ENCODE results near the gene LTA4H.
"Not testable (repeated sequence)": the region's sequence is repeated elsewhere in the genome, so short reads cannot be mapped to it uniquely, and the experiment has no call there.

LTA4H gene

GRCh38 chr12:96070670-96071279, 35.4 kb upstream of the LTA4H start:
- Histone ChIP-seq H3K9me3 (ENCODE audit: control insufficient read depth in 5 of 5, low read length in 5 of 5) (peaks cover 0 to 2% (median 0%) of the 10 kb centered on the region in 5 donors), H3K36me3 (ENCODE audit: control insufficient read depth in 5 of 5, insufficient read depth in 5 of 5, low read length in 5 of 5) (no peaks in the 10 kb centered on the region), H3K4me1 (ENCODE audit: control insufficient read depth in 5 of 5, insufficient read depth in 5 of 5, low read length in 5 of 5) (peaks cover 0 to 19% (median 2%) of the 10 kb centered on the region in 5 donors), H3K27ac (ENCODE audit: low read depth, low read length) (no peak overlapping the region), H3K4me3 (ENCODE audit: low read depth in 1 of 5, low read length in 5 of 5) (no peak overlapping the region), H3K27me3 (ENCODE audit: control insufficient read depth in 5 of 5, insufficient read depth in 4 of 5, low read length in 5 of 5) (peaks cover 0 to 4% (median 0%) of the 10 kb centered on the region in 5 donors), H3K9ac (ENCODE audit: low read length in 5 of 5) (no peak overlapping the region)

DNA sequence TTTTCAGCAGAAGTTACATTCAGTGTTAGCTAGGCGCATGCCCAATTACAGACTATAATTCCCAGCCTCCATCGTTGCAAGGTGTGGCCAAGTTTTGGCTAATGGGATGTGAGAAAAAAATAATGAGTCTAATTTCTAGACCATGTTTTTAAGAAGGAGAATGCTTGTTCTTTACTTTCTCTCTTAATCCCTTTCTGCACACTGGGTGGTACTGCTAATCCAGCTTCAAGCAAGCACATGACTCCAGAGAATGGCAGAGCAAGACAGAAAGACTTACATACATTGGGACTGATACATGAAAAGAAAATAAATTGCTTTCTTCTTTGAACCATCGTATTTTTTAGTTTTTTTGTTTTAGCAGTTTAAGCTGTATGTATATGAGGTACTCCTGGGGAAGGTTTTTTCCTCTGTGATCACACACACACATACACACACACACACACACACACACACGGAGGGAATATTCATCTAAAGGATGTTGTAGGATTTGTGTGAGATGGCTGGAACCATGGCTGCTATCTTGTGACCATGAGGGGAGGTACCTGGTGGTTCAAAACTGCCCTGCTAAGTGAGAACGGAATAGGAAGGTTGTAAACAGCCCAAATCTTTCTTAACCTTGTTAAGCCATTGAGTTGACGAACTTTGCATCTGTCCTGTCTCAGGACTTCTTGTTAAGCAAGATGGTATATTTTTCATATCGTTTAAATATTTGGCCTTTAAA, 34.3 kb upstream of the LTA4H start:
- peaks cover 0 to 22% (median 2%) of the 10 kb centered on the region in 5 donors for H3K4me1 ChIP-seq (ENCODE audit: control insufficient read depth in 5 of 5, insufficient read depth in 5 of 5, low read length in 5 of 5)
- no peaks in the 10 kb centered on the region for H3K36me3 ChIP-seq (ENCODE audit: control insufficient read depth in 5 of 5, insufficient read depth in 5 of 5, low read length in 5 of 5)
- peaks cover 0 to 2% (median 0%) of the 10 kb centered on the region in 5 donors for H3K9me3 ChIP-seq (ENCODE audit: control insufficient read depth in 5 of 5, low read length in 5 of 5)
- no peak overlapping the region for H3K27ac ChIP-seq (ENCODE audit: low read depth, low read length)
- no peak overlapping the region for H3K9ac ChIP-seq (ENCODE audit: low read length in 5 of 5)
- H3K4me3 ChIP-seq (ENCODE audit: low read depth in 1 of 5, low read length in 5 of 5): no peak overlapping the region
- H3K27me3 ChIP-seq (ENCODE audit: control insufficient read depth in 5 of 5, insufficient read depth in 4 of 5, low read length in 5 of 5): peaks cover 0 to 4% (median 0%) of the 10 kb centered on the region in 5 donors

DNA sequence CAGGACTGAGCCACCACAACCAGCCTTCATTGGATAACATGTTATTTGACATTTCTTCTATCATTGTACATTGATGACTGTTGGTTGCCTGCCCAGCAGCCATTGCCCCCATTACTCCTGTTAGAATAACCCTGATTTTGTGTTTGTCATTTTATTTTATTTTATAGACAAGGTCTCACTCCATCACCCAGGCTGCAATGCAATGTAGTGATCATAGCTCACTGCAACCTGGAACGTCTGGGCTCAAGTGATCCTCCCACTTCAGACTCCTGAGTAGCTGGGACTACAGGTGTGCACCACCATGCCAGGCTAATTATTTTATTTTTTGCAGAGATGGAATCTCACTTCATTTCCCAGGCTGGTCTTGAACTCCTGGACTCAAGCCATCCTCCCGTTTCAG, 33.2 kb upstream of the LTA4H start:
- H3K4me1 ChIP-seq (ENCODE audit: control insufficient read depth in 5 of 5, insufficient read depth in 5 of 5, low read length in 5 of 5): peaks cover 0 to 26% (median 0%) of the 10 kb centered on the region in 5 donors
- no peaks in the 10 kb centered on the region for H3K36me3 ChIP-seq (ENCODE audit: control insufficient read depth in 5 of 5, insufficient read depth in 5 of 5, low read length in 5 of 5)
- H3K4me3 ChIP-seq (ENCODE audit: low read depth in 1 of 5, low read length in 5 of 5): no peak overlapping the region
- peaks cover 0 to 4% (median 0%) of the 10 kb centered on the region in 5 donors for H3K27me3 ChIP-seq (ENCODE audit: control insufficient read depth in 5 of 5, insufficient read depth in 4 of 5, low read length in 5 of 5)
- H3K27ac ChIP-seq (ENCODE audit: low read depth, low read length): no peak overlapping the region
- peaks cover 0 to 2% (median 0%) of the 10 kb centered on the region in 5 donors for H3K9me3 ChIP-seq (ENCODE audit: control insufficient read depth in 5 of 5, low read length in 5 of 5)
- no peak overlapping the region for H3K9ac ChIP-seq (ENCODE audit: low read length in 5 of 5)

DNA sequence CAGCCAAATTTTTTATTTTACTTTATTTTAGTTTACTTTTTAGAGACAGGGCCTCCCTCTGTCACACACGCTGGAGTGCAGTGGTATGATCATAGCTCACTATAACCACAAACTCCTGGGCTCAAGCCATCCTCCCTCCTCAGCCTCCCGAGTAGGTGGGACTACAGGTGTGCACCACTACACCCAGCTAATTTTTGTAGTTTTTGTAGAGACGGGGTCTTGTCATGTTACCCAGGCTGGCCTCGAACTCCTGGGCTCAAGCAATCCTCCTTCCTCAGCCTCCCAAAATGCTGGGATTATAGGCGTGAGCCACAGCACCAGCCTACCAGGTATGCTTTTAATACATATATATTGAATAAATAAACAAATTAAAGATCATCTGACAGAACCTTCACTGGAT, 32.7 kb upstream of the LTA4H start:
- H3K9me3 ChIP-seq (ENCODE audit: control insufficient read depth in 5 of 5, low read length in 5 of 5): peaks cover 0 to 2% (median 0%) of the 10 kb centered on the region in 5 donors
- no peaks in the 10 kb centered on the region for H3K36me3 ChIP-seq (ENCODE audit: control insufficient read depth in 5 of 5, insufficient read depth in 5 of 5, low read length in 5 of 5)
- H3K27me3 ChIP-seq (ENCODE audit: control insufficient read depth in 5 of 5, insufficient read depth in 4 of 5, low read length in 5 of 5): peaks cover 0 to 4% (median 0%) of the 10 kb centered on the region in 5 donors
- peaks cover 0 to 23% (median 0%) of the 10 kb centered on the region in 5 donors for H3K4me1 ChIP-seq (ENCODE audit: control insufficient read depth in 5 of 5, insufficient read depth in 5 of 5, low read length in 5 of 5)
- H3K4me3 ChIP-seq (ENCODE audit: low read depth in 1 of 5, low read length in 5 of 5): no peak overlapping the region
- no peak overlapping the region for H3K9ac ChIP-seq (ENCODE audit: low read length in 5 of 5)
- H3K27ac ChIP-seq (ENCODE audit: low read depth, low read length): no peak overlapping the region

DNA sequence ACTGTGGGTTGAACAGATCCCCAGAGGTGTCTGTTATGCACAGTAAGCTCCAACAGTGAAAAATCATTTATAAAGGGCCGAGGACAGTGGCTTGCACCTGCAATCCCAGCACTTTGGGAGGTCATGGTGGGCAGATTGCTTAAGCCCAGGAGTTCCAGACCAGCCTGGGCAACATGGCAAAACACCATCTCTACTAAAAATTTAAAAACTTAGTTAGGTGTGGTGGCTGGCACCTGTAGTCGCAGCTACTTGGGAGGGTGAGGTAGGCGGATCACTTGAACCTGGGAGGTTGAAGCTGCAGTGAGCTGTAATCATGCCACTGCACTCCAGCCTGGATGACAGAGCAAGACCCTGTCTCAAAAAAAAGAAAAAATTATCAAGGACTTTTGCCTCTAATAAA, 30.4 kb upstream of the LTA4H start:
- not testable (repeated sequence) for H3K27me3 ChIP-seq (ENCODE audit: control insufficient read depth in 5 of 5, insufficient read depth in 4 of 5, low read length in 5 of 5); H3K4me3 ChIP-seq (ENCODE audit: low read depth in 1 of 5, low read length in 5 of 5); H3K27ac ChIP-seq (ENCODE audit: low read depth, low read length); H3K36me3 ChIP-seq (ENCODE audit: control insufficient read depth in 5 of 5, insufficient read depth in 5 of 5, low read length in 5 of 5); H3K9ac ChIP-seq (ENCODE audit: low read length in 5 of 5); H3K9me3 ChIP-seq (ENCODE audit: control insufficient read depth in 5 of 5, low read length in 5 of 5)
- H3K4me1 ChIP-seq (ENCODE audit: control insufficient read depth in 5 of 5, insufficient read depth in 5 of 5, low read length in 5 of 5): peaks cover 0 to 21% (median 6%) of the 10 kb centered on the region in 5 donors

DNA sequence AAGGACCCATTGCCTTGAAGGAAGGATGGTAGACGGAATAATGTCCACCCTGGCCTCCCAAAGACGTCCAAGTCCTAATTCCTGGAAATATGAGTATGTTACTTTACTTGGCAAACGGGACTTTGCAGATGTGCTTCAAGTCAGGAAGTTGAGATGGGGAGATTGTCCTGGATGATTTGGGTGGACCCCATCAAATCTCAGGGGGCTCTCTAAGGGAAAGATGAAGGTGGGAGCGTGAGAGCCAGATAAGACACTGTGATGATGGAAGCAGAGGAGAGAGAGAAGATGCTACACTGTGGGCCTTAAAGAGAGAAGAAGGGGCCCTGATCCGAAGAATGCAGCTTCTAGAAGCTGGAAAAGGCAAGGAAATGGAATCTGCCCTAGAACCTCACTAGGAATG, 29.6 kb upstream of the LTA4H start:
- Histone ChIP-seq H3K27me3 (ENCODE audit: control insufficient read depth in 5 of 5, insufficient read depth in 4 of 5, low read length in 5 of 5) (no peaks in the 10 kb centered on the region), H3K27ac (ENCODE audit: low read depth, low read length) (no peak overlapping the region), H3K4me3 (ENCODE audit: low read depth in 1 of 5, low read length in 5 of 5) (no peak overlapping the region), H3K36me3 (ENCODE audit: control insufficient read depth in 5 of 5, insufficient read depth in 5 of 5, low read length in 5 of 5) (no peaks in the 10 kb centered on the region), H3K4me1 (ENCODE audit: control insufficient read depth in 5 of 5, insufficient read depth in 5 of 5, low read length in 5 of 5) (peaks cover 0 to 16% (median 6%) of the 10 kb centered on the region in 5 donors), H3K9ac (ENCODE audit: low read length in 5 of 5) (no peak overlapping the region), H3K9me3 (ENCODE audit: control insufficient read depth in 5 of 5, low read length in 5 of 5) (peaks cover 0 to 2% (median 0%) of the 10 kb centered on the region in 5 donors)

- Histone ChIP-seq H3K9ac (ENCODE audit: low read length in 5 of 5) (no peak overlapping the region), H3K36me3 (ENCODE audit: control insufficient read depth in 5 of 5, insufficient read depth in 5 of 5, low read length in 5 of 5) (no peaks in the 10 kb centered on the region), H3K4me3 (ENCODE audit: low read depth in 1 of 5, low read length in 5 of 5) (no peak overlapping the region), H3K27ac (ENCODE audit: low read depth, low read length) (no peak overlapping the region), H3K9me3 (ENCODE audit: control insufficient read depth in 5 of 5, low read length in 5 of 5) (no peaks in the 10 kb centered on the region), H3K4me1 (ENCODE audit: control insufficient read depth in 5 of 5, insufficient read depth in 5 of 5, low read length in 5 of 5) (peaks cover 0 to 16% (median 6%) of the 10 kb centered on the region in 5 donors), H3K27me3 (ENCODE audit: control insufficient read depth in 5 of 5, insufficient read depth in 4 of 5, low read length in 5 of 5) (no peaks in the 10 kb centered on the region)
Measured at GRCh38 chr12:96064271-96064670, 28.9 kb upstream of the LTA4H start.

GRCh38 chr12:96063046-96063445, 27.7 kb upstream of the LTA4H start:
- H3K36me3 ChIP-seq (ENCODE audit: control insufficient read depth in 5 of 5, insufficient read depth in 5 of 5, low read length in 5 of 5): no peaks in the 10 kb centered on the region
- H3K9ac ChIP-seq (ENCODE audit: low read length in 5 of 5): no peak overlapping the region
- H3K27me3 ChIP-seq (ENCODE audit: control insufficient read depth in 5 of 5, insufficient read depth in 4 of 5, low read length in 5 of 5): no peaks in the 10 kb centered on the region
- no peak overlapping the region for H3K27ac ChIP-seq (ENCODE audit: low read depth, low read length)
- H3K4me3 ChIP-seq (ENCODE audit: low read depth in 1 of 5, low read length in 5 of 5): no peak overlapping the region
- H3K9me3 ChIP-seq (ENCODE audit: control insufficient read depth in 5 of 5, low read length in 5 of 5): no peaks in the 10 kb centered on the region
- H3K4me1 ChIP-seq (ENCODE audit: control insufficient read depth in 5 of 5, insufficient read depth in 5 of 5, low read length in 5 of 5): peaks cover 0 to 16% (median 6%) of the 10 kb centered on the region in 5 donors

DNA sequence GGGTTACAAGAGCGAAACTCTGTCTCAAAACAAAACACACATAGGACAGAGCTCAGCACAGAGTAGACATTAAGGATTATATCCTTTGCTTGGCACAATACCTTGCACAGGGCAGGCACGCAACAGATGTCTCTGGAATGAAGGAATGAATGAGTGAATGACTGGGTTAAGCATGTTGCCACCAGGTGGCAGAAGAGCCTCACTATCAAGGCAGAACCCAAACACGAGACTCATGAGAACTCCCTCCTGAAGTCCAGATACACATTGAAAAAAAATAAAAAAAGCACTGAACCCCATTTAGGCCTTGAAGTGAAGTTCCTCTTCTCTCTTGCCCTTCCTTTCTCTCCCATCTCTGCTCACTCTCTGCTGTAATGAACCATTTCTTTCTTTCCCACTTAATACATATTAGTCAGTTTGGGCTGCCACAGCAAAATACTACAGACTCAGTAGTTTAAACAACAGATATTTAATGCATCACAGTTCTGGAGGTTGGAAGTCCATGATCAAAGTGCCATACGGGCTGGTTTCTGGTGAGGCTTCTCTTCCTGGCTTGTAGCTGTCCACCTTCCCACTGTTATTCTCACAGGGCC, 26.6 kb upstream of the LTA4H start:
- H3K27me3 ChIP-seq (ENCODE audit: control insufficient read depth in 5 of 5, insufficient read depth in 4 of 5, low read length in 5 of 5): no peaks in the 10 kb centered on the region
- H3K36me3 ChIP-seq (ENCODE audit: control insufficient read depth in 5 of 5, insufficient read depth in 5 of 5, low read length in 5 of 5): no peaks in the 10 kb centered on the region
- H3K9me3 ChIP-seq (ENCODE audit: control insufficient read depth in 5 of 5, low read length in 5 of 5): peaks cover 0 to 4% (median 0%) of the 10 kb centered on the region in 5 donors
- no peak overlapping the region for H3K9ac ChIP-seq (ENCODE audit: low read length in 5 of 5)
- H3K27ac ChIP-seq (ENCODE audit: low read depth, low read length): no peak overlapping the region
- no peak overlapping the region for H3K4me3 ChIP-seq (ENCODE audit: low read depth in 1 of 5, low read length in 5 of 5)
- peaks cover 0 to 16% (median 6%) of the 10 kb centered on the region in 5 donors for H3K4me1 ChIP-seq (ENCODE audit: control insufficient read depth in 5 of 5, insufficient read depth in 5 of 5, low read length in 5 of 5)

GRCh38 chr12:96061323-96061722, 25.9 kb upstream of the LTA4H start:
- peaks cover 0 to 4% (median 0%) of the 10 kb centered on the region in 5 donors for H3K9me3 ChIP-seq (ENCODE audit: control insufficient read depth in 5 of 5, low read length in 5 of 5)
- peaks cover 0 to 16% (median 6%) of the 10 kb centered on the region in 5 donors for H3K4me1 ChIP-seq (ENCODE audit: control insufficient read depth in 5 of 5, insufficient read depth in 5 of 5, low read length in 5 of 5)
- H3K36me3 ChIP-seq (ENCODE audit: control insufficient read depth in 5 of 5, insufficient read depth in 5 of 5, low read length in 5 of 5): no peaks in the 10 kb centered on the region
- no peak overlapping the region for H3K9ac ChIP-seq (ENCODE audit: low read length in 5 of 5)
- no peaks in the 10 kb centered on the region for H3K27me3 ChIP-seq (ENCODE audit: control insufficient read depth in 5 of 5, insufficient read depth in 4 of 5, low read length in 5 of 5)
- no peak overlapping the region for H3K27ac ChIP-seq (ENCODE audit: low read depth, low read length)
- no peak overlapping the region for H3K4me3 ChIP-seq (ENCODE audit: low read depth in 1 of 5, low read length in 5 of 5)

Measured in subcutaneous abdominal adipose tissue (tissue), 5 donors.